DOHH2 (cell line): ENCODE data around the gene WDR55.

ENCODE experiments used
- H3F3A ChIP-seq: fragments of 200-600 bp; sonication (generic), shearing (Covaris generic); 2 replicates; pipeline ENCODE4 v1.6.0; 2016; ENCODE audit warnings: antibody characterized with exemption, mild to moderate bottlenecking; ENCODE audit not compliant: control insufficient read depth, insufficient read depth
- H3K27ac ChIP-seq: fragments of 200-600 bp; sonication (generic); 2 replicates; pipeline ENCODE4 v1.5.1; 2014; ENCODE audit warnings: low read depth, mild to moderate bottlenecking, low read length, moderate library complexity
- H3K27me3 ChIP-seq: fragments of 200-600 bp; sonication (generic); 2 replicates; pipeline ENCODE4 v1.6.1; 2014; ENCODE audit warnings: mild to moderate bottlenecking, low read length, mixed read lengths; ENCODE audit not compliant: control insufficient read depth
- H3K36me3 ChIP-seq: fragments of 200-600 bp; sonication (generic); 2 replicates; pipeline ENCODE4 v1.6.1; 2014; ENCODE audit warnings: mild to moderate bottlenecking, low read length, moderate library complexity, mixed read lengths; ENCODE audit not compliant: control insufficient read depth
- H3K4me1 ChIP-seq: fragments of 200-600 bp; sonication (generic); 2 replicates; pipeline ENCODE4 v1.6.1; 2014; ENCODE audit warnings: mild to moderate bottlenecking, low read length, mixed read lengths; ENCODE audit not compliant: control insufficient read depth
- H3K4me2 ChIP-seq: fragments of 200-600 bp; sonication (generic); 2 replicates; pipeline ENCODE4 v1.6.0; 2014; ENCODE audit warnings: mild to moderate bottlenecking, low read length, moderate library complexity
- H3K4me3 ChIP-seq: fragments of 200-600 bp; sonication (generic); 2 replicates; pipeline ENCODE4 v1.5.1; 2014; ENCODE audit warnings: mild to moderate bottlenecking, low read length, mixed read lengths
- H3K79me2 ChIP-seq: fragments of 200-600 bp; sonication (generic); 2 replicates; pipeline ENCODE4 v1.6.1; 2014; ENCODE audit warnings: mild to moderate bottlenecking, low read length, mixed read lengths; ENCODE audit not compliant: control insufficient read depth
- H3K9me2 ChIP-seq: fragments of 200-600 bp; sonication (generic); replicated peaks from 2 replicates; pipeline ENCODE4 v1.6.1; 2014; ENCODE audit warnings: mild to moderate bottlenecking, low read length, mixed read lengths; ENCODE audit not compliant: control insufficient read depth
- H3K9me3 ChIP-seq: fragments of 200-600 bp; sonication (generic); 2 replicates; pipeline ENCODE4 v1.6.1; 2014; ENCODE audit warnings: antibody characterized with exemption, low read length, mixed read lengths; ENCODE audit not compliant: control insufficient read depth, insufficient read depth
- H4K20me1 ChIP-seq: fragments of 200-600 bp; sonication (generic); 2 replicates; pipeline ENCODE4 v1.6.0; 2014; ENCODE audit warnings: low read depth, mild to moderate bottlenecking, antibody characterized with exemption, low read length, moderate library complexity; ENCODE audit not compliant: control insufficient read depth, insufficient read depth
- CTCF ChIP-seq: fragments of 200-600 bp; sonication (generic); IDR thresholded peaks from one replicate; pipeline ENCODE4 v1.5.1; 2014; ENCODE audit warnings: antibody characterized with exemption, mild to moderate bottlenecking, low read depth, low read length; ENCODE audit not compliant: poor library complexity, severe bottlenecking
- EZH2phosphoT487 ChIP-seq: fragments of 200-600 bp; sonication (generic); IDR thresholded peaks from 2 replicates; pipeline ENCODE4 v1.6.1; 2017; ENCODE audit warnings: borderline replicate concordance, mild to moderate bottlenecking, antibody characterized with exemption, low read length, moderate library complexity, mixed read lengths

WDR55 gene

GRCh38 chr5:140633021-140633471 is 31.7 kb upstream of the WDR55 start, which contains the start of gene CD14:
CD14 (minus strand) TSS chr5:140633175; CDS start chr5:140633071, 104 bp downstream.
- TF ChIP-seq EZH2phosphoT487 (no peak), CTCF (no peak)
- Histone ChIP-seq H3K4me2 (peak within 1 kb of the TSS; percentile 74), H3K79me2 (no peaks in the 10 kb centered on the region)

GRCh38 chr5:140633501-140633900 is 31.2 kb upstream of the WDR55 start:
- Histone ChIP-seq H3F3A (no peaks in the 10 kb centered on the region), H4K20me1 (no peaks in the 10 kb centered on the region), H3K36me3 (no peaks in the 10 kb centered on the region), H3K4me2 (no peak overlapping the region), H3K4me1 (peaks cover 19% of the 10 kb centered on the region), H3K27ac (no peak overlapping the region), H3K4me3 (no peak overlapping the region), H3K9me3 (no peaks in the 10 kb centered on the region), H3K79me2 (no peaks in the 10 kb centered on the region), H3K27me3 (peaks cover 31% of the 10 kb centered on the region), H3K9me2 (no peaks in the 10 kb centered on the region)
- TF ChIP-seq EZH2phosphoT487 = no peak
- no peak for TF ChIP-seq CTCF

More at GRCh38 chr5:140633021-140633471, 31.7 kb upstream of the WDR55 start, which contains the start of gene CD14:
- peak within 1 kb of the TSS; percentile 44 for H3K4me3 ChIP-seq
- no peak within 1 kb of the TSS for H3K27ac ChIP-seq
- H3K36me3 ChIP-seq = no peaks in the 10 kb centered on the region
- no peaks in the 10 kb centered on the region for H3K9me3 ChIP-seq
- H4K20me1 ChIP-seq = no peaks in the 10 kb centered on the region
- H3K27me3 ChIP-seq = peaks cover 31% of the 10 kb centered on the region
- peaks cover 19% of the 10 kb centered on the region for H3K4me1 ChIP-seq
- no peaks in the 10 kb centered on the region for H3F3A ChIP-seq
- no peaks in the 10 kb centered on the region for H3K9me2 ChIP-seq

- Histone ChIP-seq H3F3A (no peaks in the 10 kb centered on the region), H3K27ac (no peak overlapping the region), H3K4me1 (peaks cover 24% of the 10 kb centered on the region), H4K20me1 (no peaks in the 10 kb centered on the region), H3K36me3 (no peaks in the 10 kb centered on the region), H3K4me3 (no peak overlapping the region), H3K4me2 (no peak overlapping the region), H3K27me3 (peaks cover 31% of the 10 kb centered on the region), H3K79me2 (no peaks in the 10 kb centered on the region), H3K9me2 (no peaks in the 10 kb centered on the region), H3K9me3 (no peaks in the 10 kb centered on the region)
- TF ChIP-seq EZH2phosphoT487 (no peak), CTCF (no peak)
Observed at GRCh38 chr5:140634103-140634502, 30.6 kb upstream of the WDR55 start.
